ENCODE measurements around the gene LRRC1. TPM values are rescaled to one million over a fixed set of nuclear protein-coding genes. Genes with fewer than 3 reads are reported as not detected.
A peak's percentile ranks its signal among the peaks of the same experiment; 100 is the strongest.

The LRRC1 gene
- total and polyA plus RNA-seq, 4 donors = 0.36 to 6.4 (median 0.94) TPM

DNA sequence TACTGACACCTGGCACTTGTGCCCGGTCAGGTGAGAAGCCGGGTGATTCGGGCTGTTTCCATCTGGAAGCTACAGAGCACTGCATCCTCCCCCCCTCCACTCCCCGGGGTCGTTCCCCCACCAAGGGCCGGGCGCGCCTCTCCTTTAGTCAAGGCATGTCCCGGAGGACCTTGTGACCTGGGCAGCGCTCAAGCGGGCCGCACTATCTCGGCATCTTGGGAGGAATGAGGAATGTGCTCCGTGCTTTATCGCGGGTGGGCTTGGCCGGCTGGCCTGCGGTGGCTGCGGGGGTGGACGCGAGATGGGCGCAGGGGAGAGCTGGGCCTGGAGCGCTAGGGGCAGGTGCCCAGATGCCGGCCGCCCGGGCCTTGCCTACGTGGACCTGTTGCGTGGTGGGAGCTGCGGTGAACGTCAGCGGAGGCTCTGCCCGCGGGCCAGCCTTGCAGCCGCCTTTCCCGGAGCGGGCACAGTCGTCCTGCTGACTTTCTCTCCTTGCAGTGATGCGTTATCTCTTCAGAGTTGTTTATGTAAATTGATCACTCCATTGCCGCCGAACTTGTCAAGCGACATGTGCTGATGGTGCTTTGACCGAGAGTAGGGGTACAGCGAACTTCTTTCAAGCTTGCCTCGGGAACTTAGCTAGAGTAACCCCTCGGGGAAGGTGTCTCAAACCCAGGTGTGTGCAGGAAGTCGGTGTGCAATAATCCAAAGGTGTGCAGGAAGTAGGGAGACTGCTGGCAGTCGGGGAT, 1.1 kb downstream of the LRRC1 start:
- Histone ChIP-seq H3K27me3 (ENCODE audit: control insufficient read depth in 4 of 4, insufficient read depth in 4 of 4, low read length in 3 of 4) (peaks cover 0 to 13% (median 3%) of the 10 kb centered on the region in 4 donors), H3K9me3 (ENCODE audit: control insufficient read depth in 4 of 4, low read length in 3 of 4) (peaks cover 0 to 2% (median under 1%) of the 10 kb centered on the region in 4 donors), H3K4me3 (ENCODE audit: low read depth in 1 of 3, low read length in 3 of 3) (peak overlapping the region in 2 of 3 donors; percentile 76 to 80), H3K9ac (ENCODE audit: low read depth in 1 of 2, low read length in 2 of 2) (no peak overlapping the region), H3K36me3 (ENCODE audit: control insufficient read depth in 4 of 4, insufficient read depth in 3 of 4, low read depth in 1 of 4, low read length in 3 of 4) (no peaks in the 10 kb centered on the region), H3K27ac (ENCODE audit: low read depth in 1 of 2, low read length in 2 of 2) (no peak overlapping the region), H3K4me1 (ENCODE audit: control insufficient read depth in 4 of 4, insufficient read depth in 4 of 4, low read length in 3 of 4) (peaks cover 6 to 24% (median 19%) of the 10 kb centered on the region in 4 donors)
- 12% methylated on average over 47 of the region's 47 CpGs for WGBS
- no peak for DNase-seq (ENCODE audit: low spot score)
- TF ChIP-seq SP1 (IDR thresholded peaks at IDR 0.05) (no peak), JUND (IDR thresholded peaks at IDR 0.05) (no peak), RXRA (IDR thresholded peaks at IDR 0.05) (no peak), EGR1 (IDR thresholded peaks at IDR 0.05; ENCODE audit: low read depth in 2 of 2) (no peak), FOXA2 (IDR thresholded peaks at IDR 0.05) (no peak), TAF1 (conservative IDR thresholded peaks at IDR 0.05) (no peak), GABPA (IDR thresholded peaks at IDR 0.05 in 1 of 2, conservative IDR thresholded peaks at IDR 0.05 in 1 of 2) (no peak), RAD21 (IDR thresholded peaks at IDR 0.05) (no peak), HNF4G (IDR thresholded peaks at IDR 0.05) (no peak)
- TF ChIP-seq, protein P1, sequence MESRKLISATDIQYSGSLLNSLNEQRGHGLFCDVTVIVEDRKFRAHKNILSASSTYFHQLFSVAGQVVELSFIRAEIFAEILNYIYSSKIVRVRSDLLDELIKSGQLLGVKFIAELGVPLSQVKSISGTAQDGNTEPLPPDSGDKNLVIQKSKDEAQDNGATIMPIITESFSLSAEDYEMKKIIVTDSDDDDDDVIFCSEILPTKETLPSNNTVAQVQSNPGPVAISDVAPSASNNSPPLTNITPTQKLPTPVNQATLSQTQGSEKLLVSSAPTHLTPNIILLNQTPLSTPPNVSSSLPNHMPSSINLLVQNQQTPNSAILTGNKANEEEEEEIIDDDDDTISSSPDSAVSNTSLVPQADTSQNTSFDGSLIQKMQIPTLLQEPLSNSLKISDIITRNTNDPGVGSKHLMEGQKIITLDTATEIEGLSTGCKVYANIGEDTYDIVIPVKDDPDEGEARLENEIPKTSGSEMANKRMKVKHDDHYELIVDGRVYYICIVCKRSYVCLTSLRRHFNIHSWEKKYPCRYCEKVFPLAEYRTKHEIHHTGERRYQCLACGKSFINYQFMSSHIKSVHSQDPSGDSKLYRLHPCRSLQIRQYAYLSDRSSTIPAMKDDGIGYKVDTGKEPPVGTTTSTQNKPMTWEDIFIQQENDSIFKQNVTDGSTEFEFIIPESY (IDR thresholded peaks at IDR 0.05) = no peak
- TF ChIP-seq, protein P2, sequence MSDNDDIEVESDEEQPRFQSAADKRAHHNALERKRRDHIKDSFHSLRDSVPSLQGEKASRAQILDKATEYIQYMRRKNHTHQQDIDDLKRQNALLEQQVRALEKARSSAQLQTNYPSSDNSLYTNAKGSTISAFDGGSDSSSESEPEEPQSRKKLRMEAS (IDR thresholded peaks at IDR 0.05) = no peak
- TF ChIP-seq, protein P3, sequence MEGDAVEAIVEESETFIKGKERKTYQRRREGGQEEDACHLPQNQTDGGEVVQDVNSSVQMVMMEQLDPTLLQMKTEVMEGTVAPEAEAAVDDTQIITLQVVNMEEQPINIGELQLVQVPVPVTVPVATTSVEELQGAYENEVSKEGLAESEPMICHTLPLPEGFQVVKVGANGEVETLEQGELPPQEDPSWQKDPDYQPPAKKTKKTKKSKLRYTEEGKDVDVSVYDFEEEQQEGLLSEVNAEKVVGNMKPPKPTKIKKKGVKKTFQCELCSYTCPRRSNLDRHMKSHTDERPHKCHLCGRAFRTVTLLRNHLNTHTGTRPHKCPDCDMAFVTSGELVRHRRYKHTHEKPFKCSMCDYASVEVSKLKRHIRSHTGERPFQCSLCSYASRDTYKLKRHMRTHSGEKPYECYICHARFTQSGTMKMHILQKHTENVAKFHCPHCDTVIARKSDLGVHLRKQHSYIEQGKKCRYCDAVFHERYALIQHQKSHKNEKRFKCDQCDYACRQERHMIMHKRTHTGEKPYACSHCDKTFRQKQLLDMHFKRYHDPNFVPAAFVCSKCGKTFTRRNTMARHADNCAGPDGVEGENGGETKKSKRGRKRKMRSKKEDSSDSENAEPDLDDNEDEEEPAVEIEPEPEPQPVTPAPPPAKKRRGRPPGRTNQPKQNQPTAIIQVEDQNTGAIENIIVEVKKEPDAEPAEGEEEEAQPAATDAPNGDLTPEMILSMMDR (IDR thresholded peaks at IDR 0.05; ENCODE audit: low read depth, low read length, missing input control) = no peak
- TF ChIP-seq, protein P4, sequence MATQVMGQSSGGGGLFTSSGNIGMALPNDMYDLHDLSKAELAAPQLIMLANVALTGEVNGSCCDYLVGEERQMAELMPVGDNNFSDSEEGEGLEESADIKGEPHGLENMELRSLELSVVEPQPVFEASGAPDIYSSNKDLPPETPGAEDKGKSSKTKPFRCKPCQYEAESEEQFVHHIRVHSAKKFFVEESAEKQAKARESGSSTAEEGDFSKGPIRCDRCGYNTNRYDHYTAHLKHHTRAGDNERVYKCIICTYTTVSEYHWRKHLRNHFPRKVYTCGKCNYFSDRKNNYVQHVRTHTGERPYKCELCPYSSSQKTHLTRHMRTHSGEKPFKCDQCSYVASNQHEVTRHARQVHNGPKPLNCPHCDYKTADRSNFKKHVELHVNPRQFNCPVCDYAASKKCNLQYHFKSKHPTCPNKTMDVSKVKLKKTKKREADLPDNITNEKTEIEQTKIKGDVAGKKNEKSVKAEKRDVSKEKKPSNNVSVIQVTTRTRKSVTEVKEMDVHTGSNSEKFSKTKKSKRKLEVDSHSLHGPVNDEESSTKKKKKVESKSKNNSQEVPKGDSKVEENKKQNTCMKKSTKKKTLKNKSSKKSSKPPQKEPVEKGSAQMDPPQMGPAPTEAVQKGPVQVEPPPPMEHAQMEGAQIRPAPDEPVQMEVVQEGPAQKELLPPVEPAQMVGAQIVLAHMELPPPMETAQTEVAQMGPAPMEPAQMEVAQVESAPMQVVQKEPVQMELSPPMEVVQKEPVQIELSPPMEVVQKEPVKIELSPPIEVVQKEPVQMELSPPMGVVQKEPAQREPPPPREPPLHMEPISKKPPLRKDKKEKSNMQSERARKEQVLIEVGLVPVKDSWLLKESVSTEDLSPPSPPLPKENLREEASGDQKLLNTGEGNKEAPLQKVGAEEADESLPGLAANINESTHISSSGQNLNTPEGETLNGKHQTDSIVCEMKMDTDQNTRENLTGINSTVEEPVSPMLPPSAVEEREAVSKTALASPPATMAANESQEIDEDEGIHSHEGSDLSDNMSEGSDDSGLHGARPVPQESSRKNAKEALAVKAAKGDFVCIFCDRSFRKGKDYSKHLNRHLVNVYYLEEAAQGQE (IDR thresholded peaks at IDR 0.05) = no peak

DNA sequence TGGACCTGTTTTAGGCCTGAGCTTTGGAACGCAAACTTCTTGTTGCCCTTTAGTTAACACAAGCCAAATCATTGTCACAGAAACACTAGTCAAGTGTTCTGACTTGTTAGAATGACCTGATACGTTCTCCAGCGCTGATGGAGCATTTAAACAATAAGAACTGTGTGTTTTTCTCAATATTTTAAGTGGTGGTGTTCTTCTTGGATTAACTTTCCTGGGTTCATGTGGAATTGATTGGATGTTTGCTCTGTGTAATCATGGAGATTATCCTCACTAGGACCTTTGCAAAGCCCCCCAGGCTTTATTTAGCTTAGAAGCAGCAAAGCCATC, 1.6 kb downstream of the LRRC1 start:
- TF ChIP-seq RXRA (IDR thresholded peaks at IDR 0.05) (no peak), HNF4G (IDR thresholded peaks at IDR 0.05) (no peak)
- TF ChIP-seq, protein P2 (IDR thresholded peaks at IDR 0.05) = no peak
- TF ChIP-seq, protein P5, sequence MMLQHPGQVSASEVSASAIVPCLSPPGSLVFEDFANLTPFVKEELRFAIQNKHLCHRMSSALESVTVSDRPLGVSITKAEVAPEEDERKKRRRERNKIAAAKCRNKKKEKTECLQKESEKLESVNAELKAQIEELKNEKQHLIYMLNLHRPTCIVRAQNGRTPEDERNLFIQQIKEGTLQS (IDR thresholded peaks at IDR 0.05) = no peak
- Histone ChIP-seq H3K27me3 (ENCODE audit: control insufficient read depth in 4 of 4, insufficient read depth in 4 of 4, low read length in 3 of 4) (peaks cover 0 to 13% (median 3%) of the 10 kb centered on the region in 4 donors), H3K27ac (ENCODE audit: low read depth in 1 of 2, low read length in 2 of 2) (no peak overlapping the region), H3K36me3 (ENCODE audit: control insufficient read depth in 4 of 4, insufficient read depth in 3 of 4, low read depth in 1 of 4, low read length in 3 of 4) (no peaks in the 10 kb centered on the region), H3K4me3 (ENCODE audit: low read depth in 1 of 3, low read length in 3 of 3) (no peak overlapping the region), H3K4me1 (ENCODE audit: control insufficient read depth in 4 of 4, insufficient read depth in 4 of 4, low read length in 3 of 4) (peaks cover 6 to 24% (median 19%) of the 10 kb centered on the region in 4 donors), H3K9me3 (ENCODE audit: control insufficient read depth in 4 of 4, low read length in 3 of 4) (no peaks in the 10 kb centered on the region), H3K9ac (ENCODE audit: low read depth in 1 of 2, low read length in 2 of 2) (no peak overlapping the region)
- 53% methylated on average over 3 of the region's 3 CpGs for WGBS
- no peak for DNase-seq (ENCODE audit: low spot score)

Data from liver (tissue), 9 donors.